IMR-90 (cell line): ENCODE data around the gene MAML2. TPM values are rescaled to one million over a fixed set of nuclear protein-coding genes. Genes with fewer than 3 reads are reported as not detected.

Experiments used
- ATAC-seq: fragments of 200-7000 bp; cut with Tn5 transposase; 2 replicates; pipeline ENCODE4 v1.9.1; 2020; ENCODE audit warnings: low read depth, mild to moderate bottlenecking, moderate library complexity
- BruUV-seq: library from RNA; stranded (reverse); fragments of 400-500 nt; replicated peaks from 2 replicates; lab custom pipeline; 2021; lab: Mats Ljungman, UMichigan
- CTCF ChIA-PET: fragments of 300-600 bp; formaldehyde crosslinking; extraction: SDS; loops from one replicate; lab custom pipeline; 2021; ENCODE audit warnings: antibody characterized with exemption; lab: Yijun Ruan, JAX
- POLR2A ChIA-PET: fragments of 300-600 bp; sonication (Branson Sonifier 250); formaldehyde crosslinking; loops from one replicate; lab custom pipeline; 2022; ENCODE audit warnings: antibody characterized with exemption; ENCODE audit not compliant: unreplicated experiment; lab: Charles Lee
- DNase-seq: peaks from one replicate; pipeline ENCODE4 v3.0.0; 2013
- H2AFZ ChIP-seq: replicated peaks from 2 replicates; pipeline ENCODE3; 2013; ENCODE audit warnings: low read length, mild to moderate bottlenecking; ENCODE audit not compliant: poor library complexity
- H2AK5ac ChIP-seq: 2 replicates; pipeline ENCODE4 v1.6.1; 2013; ENCODE audit warnings: low read depth, low read length, inconsistent platforms
- H2AK9ac ChIP-seq: replicated peaks from 2 replicates; pipeline ENCODE3; 2013; ENCODE audit warnings: mild to moderate bottlenecking, low read depth, low read length, moderate library complexity; ENCODE audit not compliant: poor library complexity
- H2BK120ac ChIP-seq: 2 replicates; pipeline ENCODE4 v1.6.1; 2013; ENCODE audit warnings: low read depth, low read length, inconsistent platforms
- H2BK15ac ChIP-seq: 3 replicates; pipeline ENCODE4 v1.6.1; 2013; ENCODE audit warnings: low read depth, low read length, inconsistent platforms
- H2BK20ac ChIP-seq: 2 replicates; pipeline ENCODE4 v1.6.1; 2013; ENCODE audit warnings: low read depth, mild to moderate bottlenecking, inconsistent platforms, low read length, moderate library complexity
- H2BK5ac ChIP-seq: 2 replicates; pipeline ENCODE4 v1.6.1; 2013; ENCODE audit warnings: mild to moderate bottlenecking, low read depth, low read length, inconsistent platforms; ENCODE audit not compliant: poor library complexity, severe bottlenecking
- H3K14ac ChIP-seq: replicated peaks from 2 replicates; pipeline ENCODE4 v1.6.1; 2013; ENCODE audit warnings: low read depth, low read length, inconsistent platforms
- H3K18ac ChIP-seq: 2 replicates; pipeline ENCODE4 v1.6.1; 2013; ENCODE audit warnings: low read depth, low read length, control low read depth
- H3K23ac ChIP-seq: 2 replicates; pipeline ENCODE4 v1.6.1; 2013; ENCODE audit warnings: low read depth, low read length, inconsistent platforms
- H3K27ac ChIP-seq: 2 replicates; pipeline ENCODE4 v1.5.1; 2013; ENCODE audit warnings: mild to moderate bottlenecking, control low read depth, low read length; ENCODE audit not compliant: insufficient read depth
- H3K27me3 ChIP-seq: 2 replicates; pipeline ENCODE4 v1.6.1; 2013; ENCODE audit warnings: low read length; ENCODE audit not compliant: control insufficient read depth, insufficient read depth
- H3K36me3 ChIP-seq: 2 replicates; pipeline ENCODE4 v1.6.1; 2013; ENCODE audit warnings: low read length, mixed read lengths; ENCODE audit not compliant: control insufficient read depth, insufficient read depth
- H3K4ac ChIP-seq: 2 replicates; pipeline ENCODE4 v1.6.1; 2013; ENCODE audit warnings: low read depth, low read length, inconsistent platforms
- H3K4me1 ChIP-seq: 2 replicates; pipeline ENCODE4 v1.6.1; 2013; ENCODE audit warnings: low read length, mixed read lengths; ENCODE audit not compliant: control insufficient read depth, insufficient read depth
- H3K4me2 ChIP-seq: 2 replicates; pipeline ENCODE4 v1.6.1; 2013; ENCODE audit warnings: low read depth, mild to moderate bottlenecking, control low read depth, low read length, moderate library complexity
- H3K4me3 ChIP-seq: 2 replicates; pipeline ENCODE4 v1.5.1; 2013; ENCODE audit warnings: low read depth, mild to moderate bottlenecking, control low read depth, low read length, moderate library complexity; ENCODE audit not compliant: insufficient read depth
- H3K56ac ChIP-seq: 2 replicates; pipeline ENCODE4 v1.6.1; 2013; ENCODE audit warnings: low read length, inconsistent platforms; ENCODE audit not compliant: insufficient read depth; ENCODE audit errors: extremely low read depth
- H3K79me1 ChIP-seq, 2 experiments: 2 replicates each; pipeline ENCODE4 v1.6.1; 2013; ENCODE audit warnings: low read length in 2 of 2, inconsistent platforms in 1 of 2, low read depth in 1 of 2
- H3K9ac ChIP-seq: 2 replicates; pipeline ENCODE4 v1.6.1; 2013; ENCODE audit warnings: low read depth, low read length, control low read depth
- H3K9me1 ChIP-seq: 2 replicates; pipeline ENCODE4 v1.6.1; 2013; ENCODE audit warnings: low read length, inconsistent platforms; ENCODE audit not compliant: insufficient read depth
- H3K9me3 ChIP-seq: 2 replicates; pipeline ENCODE4 v1.6.1; 2013; ENCODE audit warnings: low read length; ENCODE audit not compliant: control insufficient read depth, insufficient read depth
- H4K20me1 ChIP-seq: 2 replicates; pipeline ENCODE4 v1.6.1; 2013; ENCODE audit warnings: low read length, inconsistent platforms; ENCODE audit not compliant: insufficient read depth
- H4K5ac ChIP-seq: 2 replicates; pipeline ENCODE4 v1.6.1; 2013; ENCODE audit warnings: mild to moderate bottlenecking, low read depth, low read length, control low read depth
- H4K8ac ChIP-seq, 2 experiments: 2 replicates each; pipeline ENCODE4 v1.6.1; 2013; ENCODE audit warnings: low read depth in 2 of 2, low read length in 2 of 2, control low read depth in 1 of 2, inconsistent platforms in 1 of 2
- H4K91ac ChIP-seq: 2 replicates; pipeline ENCODE4 v1.6.1; 2013; ENCODE audit warnings: low read depth, low read length, inconsistent platforms; ENCODE audit not compliant: insufficient read depth
- CEBPB ChIP-seq: IDR thresholded peaks from 2 replicates; pipeline ENCODE4 v1.6.1; 2012; ENCODE audit warnings: low read depth, low read length, improper control_type of control experiment
- CHD1 ChIP-seq: IDR thresholded peaks from 2 replicates; pipeline ENCODE4 v1.6.1; 2012; ENCODE audit warnings: low read depth, low read length, improper control_type of control experiment
- CTCF ChIP-seq: conservative IDR thresholded peaks from 2 replicates; pipeline ENCODE4 v1.5.1; 2012; ENCODE audit warnings: mild to moderate bottlenecking, low read depth, low read length, improper control_type of control experiment
- MAFK ChIP-seq: IDR thresholded peaks from 2 replicates; pipeline ENCODE4 v1.6.1; 2012; ENCODE audit warnings: low read depth, low read length, improper control_type of control experiment
- MAZ ChIP-seq: IDR thresholded peaks from 2 replicates; pipeline ENCODE4 v1.6.1; 2012; ENCODE audit warnings: low read depth, mild to moderate bottlenecking, low read length, improper control_type of control experiment, moderate library complexity, borderline replicate concordance
- MXI1 ChIP-seq: IDR thresholded peaks from 2 replicates; pipeline ENCODE4 v1.6.1; 2012; ENCODE audit warnings: low read depth, mild to moderate bottlenecking, low read length, moderate library complexity, borderline replicate concordance
- POLR2A ChIP-seq: IDR thresholded peaks from 2 replicates; pipeline ENCODE4 v1.6.1; 2012; ENCODE audit warnings: mild to moderate bottlenecking, low read depth, low read length
- RAD21 ChIP-seq: IDR thresholded peaks from 2 replicates; pipeline ENCODE4 v1.6.1; 2012; ENCODE audit warnings: low read length, improper control_type of control experiment
- SMC3 ChIP-seq: fragments of 150-350 bp; IDR thresholded peaks from 2 replicates; pipeline ENCODE4 v1.6.1; 2016; ENCODE audit warnings: low read depth, mild to moderate bottlenecking, antibody characterized with exemption, low read length, moderate library complexity
- USF2 ChIP-seq: fragments of 150-350 bp; IDR thresholded peaks from 2 replicates; pipeline ENCODE4 v1.6.1; 2017; ENCODE audit warnings: mild to moderate bottlenecking, antibody characterized with exemption, low read length, low read depth
- WGBS, 2 experiments: methylation state at CpG; one replicate each; pipeline versions ENCODE4 v1.1.5 to v1.1.7; 2013; ENCODE audit warnings: missing lambda C conversion rate in 2 of 2; ENCODE audit not compliant: insufficient read length in 1 of 2; ENCODE audit errors: extremely low coverage in 2 of 2; 5-methylcytosine and 5-hydroxymethylcytosine counted together
- dilution Hi-C: fragments of 300-500 bp; cut with HindIII; formaldehyde crosslinking; loops from one replicate; pipeline ENCODE4 v1.14.3; 2018; ENCODE audit warnings: low sequenced_read_pairs; ENCODE audit not compliant: unreplicated experiment
- in situ Hi-C: fragments of 300-500 bp; cut with MboI; formaldehyde crosslinking; loops from 3 replicates; pipeline ENCODE4 v1.14.3; 2019; ENCODE audit warnings: low sequenced_read_pairs, inconsistent platforms, mixed read lengths
- intact Hi-C: fragments of 100-400 bp; cut with micrococcal nuclease; formaldehyde crosslinking; loops from 2 replicates; pipeline ENCODE4 v1.10.0; 2022
- polyA plus RNA-seq, 3 experiments: library from polyadenylated mRNA; depleted of rRNA; stranded (reverse); fragments of >200 nt; gene quantifications; 2 replicates each; pipeline ENCODE4 v1.2.3, GENCODE V29; 2012; ENCODE audit warnings: low replicate concordance in 1 of 3
- total RNA-seq: library from RNA; depleted of rRNA; stranded (reverse); fragments of >200 nt; gene quantifications from 2 replicates; pipeline ENCODE4 v1.2.3, GENCODE V29; 2012

MAML2 gene
- total and polyA plus RNA-seq, 2 of the 4 experiments (the other 2 are of a cell fraction) = 15.0 to 19.5 TPM

DNA sequence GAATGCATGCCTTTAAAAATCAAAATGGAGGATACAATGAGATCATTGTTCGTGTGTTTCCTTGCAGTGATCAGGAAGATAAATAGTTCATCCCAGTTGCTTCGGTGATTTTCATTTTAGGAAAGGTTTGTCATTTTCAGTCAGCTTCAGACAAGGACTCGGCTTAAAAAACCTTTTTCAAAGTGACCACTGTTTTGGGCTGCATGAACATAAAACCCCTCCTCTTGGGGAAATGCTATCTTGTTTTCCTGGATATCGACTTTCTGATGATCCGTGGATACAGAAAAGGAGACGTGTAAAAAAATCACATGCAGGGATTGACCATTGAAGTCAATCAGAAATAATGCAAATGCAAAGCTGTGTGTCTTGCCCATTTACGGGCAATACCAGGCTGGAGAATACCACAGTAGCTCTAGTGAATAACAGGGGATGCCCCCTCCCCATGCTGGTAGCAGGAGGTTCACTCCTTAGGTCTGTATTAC, 146.8 kb downstream of the MAML2 start:
- Histone ChIP-seq H3K9ac (no peak overlapping the region), H3K4me1 (peaks cover 26% of the 10 kb centered on the region)

More for the DNA sequence above, 146.8 kb downstream of the MAML2 start:
- Histone ChIP-seq H3K18ac (peak overlapping the region; percentile 46), H2AK9ac (no peak overlapping the region), H3K36me3 (no peaks in the 10 kb centered on the region), H3K14ac (peak overlapping the region; percentile 54; the same call in 1 of the 2 replicates), H3K79me1 (peaks cover 47 to 65% of the 10 kb centered on the region in 2 experiments), H3K27me3 (no peaks in the 10 kb centered on the region), H3K9me3 (no peaks in the 10 kb centered on the region), H3K4me2 (no peak overlapping the region), H4K91ac (no peak overlapping the region), H4K5ac (peak overlapping the region; percentile 53; the same call in 1 of the 2 replicates), H3K4ac (peak overlapping the region; percentile 21; the same call in 1 of the 2 replicates), H2AK5ac (peak overlapping the region; percentile 45; the same call in 1 of the 2 replicates), H4K8ac (peak overlapping the region in 1 of 2 experiments; percentile 54; a peak in 2 of 4 replicates), H2BK120ac (no peak overlapping the region; the same call in 1 of the 2 replicates), H3K4me3 (no peak overlapping the region), H3K9me1 (peaks cover 5% of the 10 kb centered on the region), H2AFZ (no peak overlapping the region), H3K23ac (0 out of 2 replicates have a peak overlapping the region, but pooled peaks have one; percentile 2), H3K27ac (no peak overlapping the region), H4K20me1 (no peaks in the 10 kb centered on the region), H2BK15ac (no peak overlapping the region), H2BK20ac (no peak overlapping the region), H3K56ac (no peak overlapping the region), H2BK5ac (no peak overlapping the region)
- intact Hi-C loops = no loop called here
- BruUV-seq = no TSS peak
- in situ Hi-C loops = no loop called here
- no peak for DNase-seq
- dilution Hi-C loops = no loop called here
- TF ChIP-seq MAZ (no peak), CTCF (no peak), CHD1 (no peak), MAFK (no peak), RAD21 (no peak), USF2 (no peak), CEBPB (no peak), SMC3 (no peak), MXI1 (no peak), POLR2A (no peak)
- ChIA-PET CTCF (no interaction called here), POLR2A (no interaction called here)
- no peak for ATAC-seq
- WGBS, 2 experiments = 17% methylated on average over 1 of the region's 7 CpGs; no CpG with 5 or more reads in 1 of the 2 experiments
